Measurements from ENCODE around the gene PCNX4. TPM values are rescaled to one million over a fixed set of nuclear protein-coding genes. Genes with fewer than 3 reads are reported as not detected.
"Not testable (repeated sequence)": the region's sequence is repeated elsewhere in the genome, so short reads cannot be mapped to it uniquely, and the experiment has no call there.

Gene PCNX4
- polyA plus RNA-seq (ENCODE audit: insufficient read length in 4 of 4), result 100 to 1,000 TPM in 1 of 4 donors, 10 to 100 TPM in 3; 78.7 to 116 (median 86.2) TPM

GRCh38 chr14:60091550-60092525 is at the start of gene PCNX4:
Gene PCNX4, plus strand, starts transcription at chr14:60091923. Its CDS starts 15,716 bp downstream, at chr14:60107639.
- peak; percentile 98 to 99 (median 98) for DNase-seq (ENCODE audit: low read depth in 4 of 4, low spot score in 2 of 4)

GRCh38 chr14:60047976-60048375 is 43.7 kb upstream of the PCNX4 start:
- not testable (repeated sequence) for DNase-seq (ENCODE audit: low read depth in 4 of 4, low spot score in 2 of 4)

GRCh38 chr14:60051721-60052221 is 40.0 kb upstream of the PCNX4 start:
- peak in 2 of 4 donors; percentile 26 to 27 for DNase-seq (ENCODE audit: low read depth in 4 of 4, low spot score in 2 of 4)

GRCh38 chr14:60058087-60058486 is 33.6 kb upstream of the PCNX4 start:
- no peak for DNase-seq (ENCODE audit: low read depth in 4 of 4, low spot score in 2 of 4)

- DNase-seq (ENCODE audit: low read depth in 4 of 4, low spot score in 2 of 4), result no peak
These were observed 30.4 kb upstream of the PCNX4 start for GRCh38 chr14:60061371-60061770.

- no peak for DNase-seq (ENCODE audit: low read depth in 4 of 4, low spot score in 2 of 4)
These were observed 27.1 kb upstream of the PCNX4 start for GRCh38 chr14:60064491-60065072.

GRCh38 chr14:60067882-60068281 is 23.8 kb upstream of the PCNX4 start:
- DNase-seq (ENCODE audit: low read depth in 4 of 4, low spot score in 2 of 4), result no peak

- DNase-seq (ENCODE audit: low read depth in 4 of 4, low spot score in 2 of 4), result no peak
These were observed 12.0 kb upstream of the PCNX4 start for GRCh38 chr14:60079723-60080122.

GRCh38 chr14:60085085-60085484 is 6.6 kb upstream of the PCNX4 start:
- no peak for DNase-seq (ENCODE audit: low read depth in 4 of 4, low spot score in 2 of 4)

- no peak for DNase-seq (ENCODE audit: low read depth in 4 of 4, low spot score in 2 of 4)
These were observed 6.0 kb upstream of the PCNX4 start for GRCh38 chr14:60085693-60086092.

- no peak for DNase-seq (ENCODE audit: low read depth in 4 of 4, low spot score in 2 of 4)
These were observed 4.1 kb upstream of the PCNX4 start for GRCh38 chr14:60087668-60088067.

GRCh38 chr14:60089221-60089620 is 2.5 kb upstream of the PCNX4 start:
- no peak for DNase-seq (ENCODE audit: low read depth in 4 of 4, low spot score in 2 of 4)

- DNase-seq (ENCODE audit: low read depth in 4 of 4, low spot score in 2 of 4), result peak; percentile 75 to 81 (median 78)
These were observed 731 bp upstream of the PCNX4 start for GRCh38 chr14:60090864-60091519.

- DNase-seq (ENCODE audit: low read depth in 4 of 4, low spot score in 2 of 4), result peak in 2 of 4 donors; percentile 43 to 77
These were observed 800 bp downstream of the PCNX4 start for GRCh38 chr14:60092526-60092920.

- DNase-seq (ENCODE audit: low read depth in 4 of 4, low spot score in 2 of 4), result peak in 1 of 4 donors; percentile 7
These were observed 1.4 kb downstream of the PCNX4 start for GRCh38 chr14:60093080-60093479.

GRCh38 chr14:60093606-60094005 is 1.9 kb downstream of the PCNX4 start:
- no peak for DNase-seq (ENCODE audit: low read depth in 4 of 4, low spot score in 2 of 4)

GRCh38 chr14:60094306-60094897 is 2.7 kb downstream of the PCNX4 start:
- DNase-seq (ENCODE audit: low read depth in 4 of 4, low spot score in 2 of 4), result no peak

- DNase-seq (ENCODE audit: low read depth in 4 of 4, low spot score in 2 of 4), result no peak
These were observed 3.5 kb downstream of the PCNX4 start for GRCh38 chr14:60095231-60095630.

GRCh38 chr14:60095781-60096450 is 4.2 kb downstream of the PCNX4 start:
- DNase-seq (ENCODE audit: low read depth in 4 of 4, low spot score in 2 of 4), result no peak

- no peak for DNase-seq (ENCODE audit: low read depth in 4 of 4, low spot score in 2 of 4)
These were observed 6.3 kb downstream of the PCNX4 start for GRCh38 chr14:60097974-60098373.
